HG03108 (cell line): ENCODE data around the gene SIT1.

ENCODE experiments used
- ATAC-seq: cut with Tn5 transposase; IDR thresholded peaks from one replicate; pipeline ENCODE4 v1.9.1; 2021; ENCODE audit warnings: moderate library complexity; ENCODE audit not compliant: unreplicated experiment

SIT1 gene

DNA sequence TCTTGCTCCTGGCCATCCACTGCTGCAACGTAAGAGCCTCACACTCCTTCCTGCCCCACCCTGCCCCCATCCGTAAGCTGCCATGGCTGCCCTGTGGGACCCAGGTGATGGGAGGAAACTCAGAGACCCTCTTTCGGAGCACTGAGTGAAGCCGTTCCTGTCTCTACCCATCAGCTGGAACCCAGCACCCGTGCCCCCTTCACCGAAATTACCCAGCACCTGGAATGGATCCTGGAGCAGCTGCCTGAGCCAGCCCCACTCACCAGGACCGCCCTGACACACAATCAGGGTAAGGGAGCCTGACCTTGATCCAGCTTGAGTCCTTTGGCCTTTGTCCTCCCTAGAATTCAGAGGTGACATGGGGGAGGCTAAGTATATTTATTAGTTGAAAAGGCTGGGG, 42.5 kb downstream of the SIT1 start:
- ATAC-seq = no peak

DNA sequence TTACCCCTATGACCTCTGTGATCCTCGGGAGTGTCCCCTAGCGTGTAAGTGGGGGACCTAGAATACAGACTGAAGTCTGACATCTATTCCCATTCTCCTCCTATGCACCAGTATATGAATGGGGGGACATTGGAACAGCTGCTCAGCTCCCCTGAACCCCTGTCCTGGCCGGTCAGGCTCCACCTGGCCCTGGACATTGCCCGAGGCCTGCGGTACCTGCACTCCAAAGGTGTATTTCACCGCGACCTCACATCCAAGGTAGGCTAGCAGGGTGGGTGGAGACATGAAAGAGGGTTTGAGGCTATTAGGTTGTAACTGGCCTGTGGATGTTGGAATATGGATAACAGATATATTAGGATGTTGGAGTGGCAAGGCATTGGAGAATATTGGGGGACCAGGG, 44.0 kb downstream of the SIT1 start:
- no peak for ATAC-seq

DNA sequence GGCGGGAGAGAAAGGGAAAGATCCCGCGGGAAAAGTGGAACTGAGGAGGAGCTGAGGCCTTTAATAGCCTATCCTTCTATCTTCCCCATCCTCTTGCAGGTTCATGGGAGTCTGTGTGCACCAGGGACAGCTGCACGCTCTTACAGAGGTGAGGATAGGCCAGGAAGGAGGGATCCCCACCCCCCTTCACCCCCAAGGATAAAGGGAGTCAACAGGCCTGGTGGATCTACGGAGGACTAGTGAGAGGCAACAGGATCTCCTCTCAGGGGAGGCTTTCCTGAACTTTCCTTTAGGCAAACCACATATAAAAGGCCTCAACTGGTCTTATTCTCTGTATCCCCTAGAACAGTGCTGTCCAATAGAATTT, 44.6 kb downstream of the SIT1 start:
- no peak for ATAC-seq

DNA sequence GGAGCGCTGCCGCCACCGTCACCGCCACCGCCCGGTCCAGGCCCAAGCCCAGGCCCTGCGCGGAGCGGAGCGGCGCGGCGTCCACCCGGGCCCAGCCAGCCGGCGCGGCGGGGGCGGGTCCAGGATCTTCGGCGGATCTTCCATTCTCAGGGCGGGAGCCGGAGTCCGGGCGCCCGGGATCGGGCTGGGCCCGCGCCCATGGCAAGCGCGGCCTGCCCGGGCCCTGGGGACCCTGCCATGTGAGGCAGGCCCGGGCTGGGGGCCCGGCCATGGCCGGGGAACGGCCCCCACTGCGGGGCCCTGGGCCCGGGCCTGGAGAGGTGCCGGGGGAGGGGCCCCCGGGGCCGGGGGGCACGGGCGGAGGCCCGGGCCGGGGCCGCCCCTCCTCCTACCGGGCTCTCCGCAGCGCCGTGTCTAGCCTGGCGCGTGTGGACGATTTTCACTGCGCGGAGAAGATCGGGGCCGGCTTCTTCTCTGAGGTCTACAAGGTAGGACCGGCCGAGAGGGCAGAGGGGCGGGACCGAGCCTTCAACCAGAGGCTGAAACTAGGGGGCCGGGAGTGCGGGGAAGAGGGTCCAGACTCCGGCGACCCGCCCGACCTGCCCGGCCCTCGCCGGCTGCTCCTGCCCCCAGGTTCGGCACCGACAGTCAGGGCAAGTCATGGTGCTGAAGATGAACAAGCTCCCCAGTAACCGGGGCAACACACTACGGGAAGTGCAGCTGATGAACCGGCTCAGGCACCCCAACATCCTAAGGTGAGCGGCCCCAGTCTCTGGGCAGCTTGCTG, 45.2 kb downstream of the SIT1 start:
- peak; percentile 16 for ATAC-seq

DNA sequence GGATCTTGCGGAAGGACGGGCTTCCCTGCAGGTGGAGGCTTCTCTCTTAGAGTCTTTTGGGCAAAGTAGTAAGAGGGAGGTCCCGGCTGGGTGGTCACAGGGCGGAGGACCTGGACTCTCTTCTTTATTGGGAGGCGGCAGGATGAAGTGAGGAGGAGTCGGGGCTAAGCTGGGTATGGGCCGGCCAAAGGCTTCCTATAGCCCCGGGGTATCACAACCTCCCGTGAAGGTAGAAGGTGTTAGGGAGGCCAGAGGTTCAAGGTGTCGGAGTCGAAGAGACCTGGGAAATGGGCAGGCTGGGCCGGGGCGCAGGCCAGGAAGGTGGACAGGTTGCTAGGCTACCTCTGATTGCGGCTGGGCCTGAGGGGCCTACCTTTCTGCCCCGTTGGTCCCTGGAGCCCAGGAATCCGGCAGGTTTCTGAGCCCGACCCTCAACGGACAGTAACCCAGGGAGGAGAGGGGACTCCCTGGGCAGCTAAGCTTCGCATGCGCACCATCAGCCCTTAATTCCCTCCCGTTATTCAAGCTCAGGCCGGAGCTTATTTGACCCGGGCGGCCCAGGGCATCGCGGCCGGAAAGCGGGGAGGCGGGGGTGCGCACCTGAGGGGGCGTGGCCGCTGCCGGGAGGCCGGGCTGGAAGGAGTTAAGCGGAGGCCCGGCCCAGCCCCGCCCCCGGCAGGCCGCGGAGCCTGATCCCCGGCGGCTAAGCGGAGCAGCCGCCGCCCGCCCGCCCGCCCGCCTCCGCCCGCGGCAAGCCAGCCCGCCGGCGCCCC, 46.0 kb downstream of the SIT1 start, which contains the start of gene TESK1:
Gene TESK1 (plus strand): TSS at position 685 of the 773 bp plus-strand sequence. CDS start 358 bp downstream, outside the sequence.
- peak; percentile 36 for ATAC-seq

DNA sequence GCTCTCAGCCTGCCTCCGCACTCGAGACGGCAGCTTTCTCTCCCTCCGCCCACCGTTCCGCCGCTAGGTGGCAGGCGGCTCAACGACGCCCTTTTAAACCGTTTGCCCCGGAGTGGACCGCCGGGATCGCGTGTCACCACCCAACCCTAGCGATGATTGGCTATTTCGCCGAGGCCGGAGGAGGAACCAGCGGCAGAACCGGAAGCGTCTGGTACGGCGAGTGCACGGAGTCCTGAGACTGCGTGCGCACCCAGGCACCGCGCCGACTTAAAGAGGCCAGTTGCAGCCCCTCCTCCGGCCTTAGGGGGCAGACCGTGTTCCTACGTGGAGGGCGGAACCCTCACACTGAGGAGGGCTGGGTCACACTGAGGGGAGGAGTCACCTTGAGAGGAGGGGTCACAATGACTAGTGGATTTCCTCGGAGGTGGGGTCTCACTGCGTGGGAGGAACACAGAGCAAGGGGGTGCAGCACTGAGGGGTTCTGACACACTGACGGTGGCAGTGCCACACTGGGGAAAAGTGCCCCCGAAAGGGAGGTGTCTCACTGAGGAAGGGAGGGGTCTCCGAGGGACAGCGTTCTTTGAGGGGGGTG, 46.6 kb downstream of the SIT1 start:
- peak; percentile 85 for ATAC-seq

DNA sequence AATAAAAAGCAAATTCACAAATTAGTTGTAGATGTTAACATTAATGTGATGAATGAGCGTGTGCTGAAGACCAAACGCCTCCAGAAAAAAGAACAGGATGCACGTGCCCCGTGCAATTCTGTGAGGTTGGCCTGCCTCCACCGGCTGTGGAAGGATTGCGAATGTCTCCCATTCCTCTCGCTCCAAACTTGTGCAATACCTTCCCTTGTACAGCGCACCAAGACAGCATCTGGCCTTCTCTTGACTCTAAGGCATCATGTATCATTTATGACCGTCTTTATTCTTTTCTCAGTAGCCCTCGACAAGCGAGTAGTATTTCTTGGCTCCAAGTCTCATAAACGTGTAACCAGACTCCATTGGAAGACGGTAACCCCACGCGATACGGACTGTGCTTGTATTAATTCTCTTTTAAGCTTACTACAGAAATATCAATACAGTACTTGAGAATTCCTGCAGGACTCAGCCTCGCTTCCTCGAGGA, 47.2 kb downstream of the SIT1 start:
- ATAC-seq = no peak

DNA sequence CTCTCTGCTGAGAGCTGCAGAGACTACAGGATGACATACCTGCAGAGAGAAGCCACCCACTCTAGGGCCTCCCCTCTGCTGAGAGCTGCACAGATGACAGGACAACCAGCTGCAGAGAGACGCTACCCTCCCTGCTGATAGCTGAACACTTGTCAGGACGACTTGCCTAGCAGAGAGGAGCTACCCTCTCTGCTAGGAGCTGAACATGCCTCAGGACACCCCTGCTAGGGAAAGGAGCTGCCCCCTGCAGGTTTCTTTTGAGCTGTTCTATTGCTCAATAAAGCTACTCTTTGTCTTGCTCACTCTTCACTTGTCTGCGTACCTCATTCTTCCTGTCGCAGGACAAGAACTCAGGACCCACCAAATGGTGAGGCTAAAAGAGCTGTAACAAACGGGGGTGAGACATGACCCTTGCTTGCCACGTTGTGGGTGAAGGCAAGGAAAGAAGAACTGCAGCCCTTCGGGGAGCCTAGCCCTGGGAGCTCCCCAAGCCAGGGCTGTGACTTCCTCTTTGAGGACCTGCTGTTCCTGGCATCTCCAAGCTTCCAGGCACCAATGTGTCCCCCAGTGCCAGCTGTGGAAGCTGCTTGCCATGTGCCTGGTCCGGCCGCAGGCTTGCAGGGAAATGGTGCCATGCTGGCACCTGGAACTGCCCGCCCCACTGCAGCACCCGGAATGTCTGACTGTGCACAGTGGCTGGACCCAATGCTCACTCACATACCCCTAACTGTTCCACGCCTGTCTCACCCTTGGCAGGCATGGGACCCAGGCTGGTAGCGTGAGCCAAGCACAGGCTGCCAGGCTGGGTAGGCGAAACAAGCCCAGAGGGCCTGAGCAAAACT, 50.7 kb downstream of the SIT1 start:
- no peak for ATAC-seq
